SIG-M5 (cell line): ENCODE measurements around the gene NTSR1.

Experiments
- DNase-seq: peaks from one replicate; lab custom pipeline; 2025; lab: John Stamatoyannopoulos, UW

The NTSR1 gene

DNA sequence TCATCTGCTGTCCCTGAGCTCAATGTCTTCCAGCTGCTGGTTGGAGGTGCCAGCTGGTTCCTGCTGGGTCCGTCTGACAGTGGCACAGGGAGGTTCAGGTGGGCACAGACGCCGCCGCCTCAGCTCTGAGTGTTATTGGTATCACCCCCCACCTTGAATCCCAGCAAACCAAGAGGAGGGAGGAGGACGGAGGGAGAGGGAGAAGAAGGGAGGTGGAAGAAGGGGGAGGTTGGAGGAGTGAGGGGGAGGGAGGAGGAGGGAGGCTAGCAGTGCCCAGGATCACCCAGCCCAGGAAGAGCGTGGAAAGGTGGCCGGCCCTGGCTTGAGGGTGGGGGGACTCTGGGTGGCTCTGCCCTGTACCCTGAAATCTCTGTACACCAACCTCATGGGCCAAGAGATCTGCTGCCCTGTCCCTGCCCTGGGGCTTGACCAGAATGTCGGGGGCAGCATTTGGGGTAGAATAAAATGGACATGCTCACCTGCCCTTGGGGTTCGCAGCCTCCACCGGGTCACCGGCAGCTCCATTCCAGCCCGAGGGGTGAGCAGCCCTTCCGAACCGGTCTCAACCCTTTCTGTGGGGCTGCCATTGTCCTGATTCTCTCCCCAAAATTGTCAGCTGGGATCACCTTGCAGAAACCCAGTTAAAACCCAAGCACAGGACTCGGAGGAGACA lies 17.1 kb downstream of the NTSR1 start:
- DNase-seq, result no peak

DNA sequence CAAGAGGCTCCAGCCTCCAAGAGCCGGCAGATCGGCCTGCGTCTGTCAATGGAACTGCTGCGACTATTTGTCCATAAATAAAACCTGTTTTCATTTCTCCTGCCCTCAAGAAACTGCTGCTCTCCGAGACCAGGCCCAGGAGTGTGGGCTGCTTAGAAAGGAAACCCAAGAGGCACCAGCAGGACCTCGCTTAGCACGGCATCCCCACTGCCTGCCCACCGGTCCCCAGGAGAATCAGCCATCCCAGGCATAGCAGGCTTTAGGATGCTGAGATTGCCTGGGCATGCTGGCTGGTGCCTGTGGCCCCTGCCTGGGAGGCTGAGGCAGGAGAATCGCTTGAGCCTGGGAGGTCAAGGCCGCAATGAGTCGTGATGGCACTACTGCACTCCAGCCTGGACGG lies 17.6 kb downstream of the NTSR1 start:
- no peak for DNase-seq

DNA sequence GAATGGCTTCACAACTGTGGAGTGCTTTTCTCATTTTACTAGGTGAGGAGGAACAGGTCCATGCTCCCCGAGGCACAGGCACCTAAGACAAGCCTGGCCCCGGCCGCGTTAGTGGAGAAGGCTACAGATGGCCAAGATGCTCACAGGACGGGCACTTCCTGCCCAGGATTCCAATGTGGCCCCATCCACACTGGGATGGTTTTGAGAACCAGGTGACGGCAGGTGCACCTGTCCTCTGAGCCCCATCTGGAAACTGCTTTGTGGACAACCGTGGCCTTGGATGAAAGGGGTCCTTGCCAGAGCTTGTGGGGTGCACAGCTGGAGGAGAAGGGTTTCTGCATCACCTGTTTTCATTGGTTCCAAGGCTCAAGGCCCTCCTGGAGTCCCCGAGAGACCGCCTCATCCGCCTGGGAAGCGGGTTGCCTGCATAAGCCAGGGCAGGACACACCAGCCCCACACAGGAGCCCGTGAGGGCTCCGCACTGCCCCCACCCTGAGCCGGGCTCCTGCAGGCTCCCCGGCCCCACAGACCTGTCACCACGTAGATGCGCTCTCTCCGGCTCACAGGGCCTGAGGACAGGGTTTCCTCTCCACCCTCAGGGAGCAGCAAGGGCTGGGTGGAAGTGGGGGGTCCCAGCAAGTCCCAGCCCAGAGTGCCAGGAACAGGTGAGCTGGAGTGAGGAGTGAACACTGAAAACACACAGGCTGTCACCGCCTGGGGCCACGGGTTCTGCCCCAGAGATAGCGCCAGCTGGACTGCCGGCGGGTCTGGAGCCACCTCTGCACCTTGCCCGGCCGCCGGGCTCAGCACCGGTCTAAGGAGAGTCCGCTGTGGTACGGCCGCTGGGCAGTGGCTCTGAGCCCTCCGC lies 18.3 kb downstream of the NTSR1 start:
- DNase-seq, result no peak

DNA sequence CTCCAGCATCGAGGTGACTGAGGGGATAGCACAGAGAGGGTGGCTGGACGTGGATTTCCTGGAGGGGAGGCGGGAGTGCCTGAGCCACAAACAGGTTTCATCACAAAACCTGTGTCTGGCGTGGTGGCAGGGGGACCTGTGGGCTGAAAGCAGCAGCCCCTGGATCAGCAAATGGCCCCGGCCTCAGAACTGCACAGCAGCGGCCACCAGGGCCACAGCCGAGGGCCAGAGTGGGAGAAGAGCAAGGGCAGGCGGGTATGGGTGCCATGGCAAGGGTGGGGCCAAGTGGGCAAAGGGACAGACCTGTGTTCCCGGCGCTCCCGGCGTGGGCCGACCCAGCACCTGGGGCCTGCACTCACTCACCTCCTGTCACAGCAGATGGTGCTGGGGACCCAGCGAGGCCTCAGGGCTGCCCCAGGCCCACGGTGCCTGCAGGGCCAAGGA lies 19.0 kb downstream of the NTSR1 start:
- DNase-seq, result no peak

DNA sequence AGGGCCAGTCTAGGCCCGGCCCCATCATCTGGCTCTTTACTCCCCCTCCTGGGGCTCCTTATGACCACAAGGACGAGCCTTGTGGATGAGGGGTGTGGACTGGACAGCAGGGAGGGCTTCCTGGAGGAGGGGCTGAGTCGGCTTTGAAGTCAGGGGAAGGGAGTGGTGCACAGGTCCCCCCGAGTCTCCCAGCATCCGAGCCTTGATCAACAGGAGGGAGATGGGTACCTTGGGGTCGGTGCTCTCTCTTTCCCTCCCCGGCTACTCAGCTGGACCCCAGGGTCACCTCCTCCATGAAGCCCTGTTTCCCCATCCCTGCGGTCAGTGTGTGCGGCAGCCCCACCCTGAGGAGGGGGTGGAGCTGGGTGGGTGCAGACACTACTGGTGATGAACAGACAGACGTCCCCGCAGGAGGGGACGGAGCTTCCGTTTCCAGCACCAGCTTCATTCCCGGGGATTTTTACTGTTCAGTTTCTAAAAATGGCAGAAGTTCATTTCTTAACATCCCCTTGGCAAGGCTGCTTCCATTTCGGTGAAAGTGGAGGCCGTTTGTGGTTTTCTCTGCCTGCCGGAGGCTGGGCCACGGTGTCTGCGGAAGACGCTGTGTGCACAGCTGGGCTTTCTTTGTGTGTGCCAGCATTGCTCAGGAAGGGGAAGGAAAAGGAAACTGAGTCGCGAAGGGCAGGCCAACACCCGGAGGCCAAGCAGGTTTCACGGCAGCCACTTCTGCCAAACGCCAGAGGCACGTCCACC lies 19.6 kb downstream of the NTSR1 start:
- peak; percentile 77 for DNase-seq

DNA sequence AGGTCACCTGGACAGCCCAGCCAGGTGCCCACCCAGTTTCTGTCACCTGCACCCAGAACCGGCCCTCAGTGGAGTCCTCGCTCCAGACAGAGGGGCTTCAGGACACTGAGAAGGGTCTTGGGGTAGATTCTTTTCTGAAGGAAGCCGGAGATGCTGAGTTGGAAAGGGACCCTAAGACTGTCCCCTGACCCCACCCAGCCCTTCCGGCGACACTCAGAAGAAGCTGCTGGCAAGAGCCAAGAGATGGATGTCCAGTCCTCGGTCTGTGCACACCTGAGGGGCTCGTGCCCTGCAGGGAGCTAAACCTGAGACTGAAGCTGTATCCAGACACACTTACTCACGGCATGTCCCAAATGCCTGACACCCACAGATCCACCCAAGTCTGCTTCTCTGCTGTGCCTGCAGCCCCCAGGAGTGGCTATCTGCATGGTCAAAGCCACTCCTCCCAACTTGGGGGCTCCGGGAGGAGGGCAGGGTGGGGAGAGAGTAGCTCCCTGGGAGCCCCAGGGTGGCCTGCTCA lies 20.2 kb downstream of the NTSR1 start:
- no peak for DNase-seq

DNA sequence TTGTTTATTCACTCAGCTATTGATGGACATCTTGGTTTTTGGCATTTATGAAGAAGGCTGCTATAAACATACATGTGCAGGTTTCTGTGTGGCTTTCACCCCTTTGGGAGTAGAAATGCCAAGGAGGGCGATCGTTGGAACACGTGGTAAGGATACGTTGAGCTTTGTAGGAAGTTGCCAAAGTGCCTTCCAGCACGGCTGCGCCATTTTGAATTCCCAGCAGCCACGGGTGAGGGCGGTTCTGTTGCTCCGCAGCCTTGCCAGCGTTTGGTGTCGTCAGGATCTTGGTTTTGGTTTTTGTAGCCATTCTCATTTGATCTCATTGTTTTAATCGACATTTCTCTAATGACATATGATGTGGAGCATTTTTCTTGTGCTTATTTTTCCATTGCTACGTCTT lies 21.8 kb downstream of the NTSR1 start:
- no peak for DNase-seq

DNA sequence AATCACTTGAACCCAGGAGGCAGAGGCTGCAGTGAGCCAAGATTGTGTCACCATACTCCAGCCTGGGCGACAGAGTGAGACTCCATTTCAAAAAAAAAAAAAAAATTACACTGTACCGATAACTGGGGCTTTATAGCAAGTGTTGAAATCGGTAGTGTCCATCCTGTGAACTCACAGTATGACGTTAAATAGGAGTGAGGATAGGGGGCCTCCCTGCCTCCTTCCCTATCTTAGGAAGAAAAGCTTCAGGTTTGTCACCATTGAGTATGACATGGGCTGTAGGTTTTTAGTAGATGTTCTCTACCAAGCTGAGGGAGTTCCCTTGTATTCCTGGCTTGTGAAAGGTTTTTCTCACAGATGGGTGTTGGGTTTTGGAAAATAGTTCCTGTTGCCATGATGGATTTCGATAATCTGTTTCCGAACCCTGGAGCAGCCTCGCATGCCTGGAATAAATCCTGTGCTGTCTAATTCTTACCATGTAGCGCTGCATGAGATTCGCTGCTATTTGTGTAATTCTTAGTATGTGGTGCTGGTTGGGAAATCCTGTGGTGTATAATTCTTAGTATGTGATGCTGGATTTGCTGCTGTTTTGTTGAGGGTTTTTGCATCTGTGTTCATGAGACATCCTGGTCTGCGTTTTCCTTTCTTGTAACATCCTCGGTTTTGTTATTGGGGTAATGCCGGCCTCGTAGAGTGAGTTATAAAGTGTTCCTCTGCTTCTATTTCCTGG lies 23.6 kb downstream of the NTSR1 start:
- DNase-seq, result peak; percentile 55

DNA sequence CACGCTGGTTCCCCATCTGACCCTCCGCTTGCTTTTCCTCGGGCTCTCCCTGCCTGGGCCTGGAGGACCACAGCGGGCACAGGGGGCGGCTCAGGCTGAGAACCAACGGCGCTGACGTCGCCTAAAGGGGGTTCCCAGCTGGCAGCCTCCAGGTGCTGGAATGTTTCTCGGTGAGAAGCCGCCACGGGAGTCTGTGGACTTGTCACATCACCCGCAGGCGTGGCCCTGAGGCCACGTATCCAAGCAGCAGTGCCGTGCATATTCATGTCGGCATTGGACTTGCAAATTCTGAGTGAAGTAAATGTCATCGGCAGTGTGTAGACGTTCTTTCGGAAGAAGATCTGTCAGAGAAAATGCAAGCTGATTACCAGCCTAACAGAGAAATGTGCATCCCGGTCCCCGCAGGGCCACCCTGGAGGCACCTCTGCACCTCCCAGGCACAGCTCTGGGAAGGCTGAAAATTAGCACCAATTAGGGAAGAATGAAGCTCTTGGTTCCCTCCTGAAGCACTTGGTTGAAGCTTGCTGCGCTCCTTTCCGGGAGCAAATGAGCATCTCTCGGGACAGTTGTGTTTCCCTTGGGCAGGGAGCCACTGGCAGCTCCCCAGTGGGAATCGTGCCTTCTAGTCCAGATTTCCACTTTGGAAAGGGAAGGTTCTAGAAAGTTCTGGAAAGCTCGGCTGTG lies 24.3 kb downstream of the NTSR1 start:
- no peak for DNase-seq

DNA sequence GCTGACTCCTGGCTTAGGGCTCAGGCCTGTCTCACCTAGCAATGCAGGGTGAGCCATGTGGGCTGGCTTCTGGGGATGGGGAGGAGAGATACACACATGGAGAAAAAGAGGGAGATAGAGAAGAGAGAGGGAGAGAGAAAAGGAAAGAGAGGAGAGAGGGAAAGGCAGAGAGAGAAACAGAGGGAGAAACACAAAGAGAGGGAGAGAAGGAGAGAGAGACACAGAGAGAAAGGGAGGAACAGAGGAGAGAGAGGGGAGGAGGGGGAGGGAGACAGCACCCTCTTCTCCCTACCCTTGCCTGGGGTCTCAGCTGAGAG lies 24.8 kb downstream of the NTSR1 start:
- no peak for DNase-seq

DNA sequence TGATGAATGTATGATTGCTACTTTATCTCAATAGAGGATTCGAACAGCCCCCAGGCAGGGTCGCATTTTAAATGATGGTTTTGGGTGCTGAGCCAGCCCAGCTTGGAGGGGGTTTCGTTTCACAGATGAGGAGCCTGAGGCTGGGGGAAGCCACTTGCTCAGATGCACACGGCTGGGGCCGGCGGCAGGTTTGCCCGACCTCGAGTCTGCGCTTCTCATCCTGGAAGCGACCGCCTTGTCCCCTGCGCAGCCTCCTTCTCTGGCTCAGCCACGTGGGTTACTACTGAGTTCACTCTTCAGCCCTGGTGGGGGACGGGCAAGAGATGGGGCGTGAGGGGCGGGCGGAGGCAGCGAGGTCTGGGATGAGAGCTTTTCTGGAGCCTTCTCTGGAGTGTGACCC lies 25.3 kb downstream of the NTSR1 start:
- DNase-seq, result no peak

DNA sequence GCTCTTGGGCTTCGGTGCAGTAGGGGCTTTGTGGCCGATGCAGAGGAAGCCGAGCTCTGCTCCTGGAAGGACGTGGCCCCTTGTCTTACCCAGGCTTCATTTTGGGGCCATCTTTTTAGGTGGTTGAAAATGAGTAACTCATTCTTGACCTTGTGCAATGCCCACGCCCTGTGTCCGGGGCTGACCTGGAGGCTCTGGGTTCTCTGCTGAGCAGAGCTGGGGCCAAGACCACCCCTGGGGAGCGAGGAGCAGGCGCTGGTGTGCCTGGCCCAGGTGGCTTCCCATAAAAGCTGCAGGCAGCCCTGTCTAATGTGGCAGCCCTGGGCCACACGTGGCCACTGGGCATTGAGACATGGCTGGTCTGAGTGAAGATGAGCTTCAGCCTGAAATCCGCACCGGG lies 25.7 kb downstream of the NTSR1 start:
- no peak for DNase-seq

DNA sequence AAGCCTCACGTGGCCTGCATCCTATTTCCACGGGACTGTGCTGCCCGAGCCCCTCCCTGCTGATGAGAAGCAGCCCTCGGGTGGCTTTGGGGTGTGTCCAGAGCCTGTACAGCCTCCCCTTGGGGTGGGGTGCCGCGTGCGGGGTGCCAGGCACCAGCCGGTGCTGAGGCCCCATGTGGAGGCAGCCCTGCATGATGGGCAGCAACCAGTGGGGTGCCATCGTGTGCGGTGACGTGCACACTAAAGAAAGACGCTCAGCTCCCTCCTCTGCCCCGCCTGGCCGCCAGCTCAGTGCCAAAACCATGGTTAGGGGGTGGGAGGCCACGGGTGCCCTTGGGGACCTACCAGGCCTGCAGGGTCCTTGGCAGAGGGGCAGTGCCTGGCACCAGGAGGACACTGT lies 26.2 kb downstream of the NTSR1 start:
- DNase-seq, result peak; percentile 10

DNA sequence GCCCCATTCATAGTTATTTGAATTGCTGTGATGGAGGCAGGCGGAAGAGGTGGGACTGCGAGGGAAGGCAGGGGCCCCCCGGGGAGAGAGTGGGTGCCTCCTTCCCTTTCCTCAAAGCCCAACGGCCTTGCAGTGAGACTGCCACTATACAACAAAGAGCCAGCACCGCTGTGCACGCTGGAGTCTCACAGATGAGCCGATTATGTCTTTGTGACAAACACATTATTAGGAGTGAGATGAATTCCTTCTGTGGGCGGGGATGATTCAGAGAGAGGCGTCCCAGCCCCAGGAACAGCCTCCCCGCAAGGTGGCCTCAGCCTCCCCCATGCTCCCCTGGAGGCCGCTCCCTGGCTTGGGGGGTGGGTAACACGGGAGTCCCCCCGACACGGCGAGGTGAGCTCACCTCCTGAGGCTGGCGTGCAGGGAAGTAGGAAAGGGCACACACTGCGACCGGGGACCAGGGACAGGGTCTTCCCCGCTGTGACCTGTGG lies 26.7 kb downstream of the NTSR1 start:
- DNase-seq, result peak; percentile 50

DNA sequence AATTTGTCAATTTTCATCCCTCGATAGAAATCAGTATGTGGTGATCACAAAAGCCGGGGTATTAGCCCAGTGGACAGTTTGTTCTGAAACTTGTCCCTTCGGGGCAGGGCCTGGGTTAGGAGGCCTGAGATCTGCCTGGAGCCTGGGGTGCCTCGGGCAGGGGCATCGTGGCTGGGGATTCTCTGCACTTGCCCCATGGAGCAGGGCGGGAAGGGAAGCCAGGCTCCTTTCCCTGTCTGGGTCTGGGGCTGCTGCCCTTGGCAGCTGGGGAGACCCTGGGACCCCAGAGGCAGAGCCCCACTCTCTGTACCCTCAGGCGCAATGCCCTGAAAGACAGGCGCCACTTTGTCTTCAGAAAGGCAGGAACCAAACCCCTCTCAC lies 27.4 kb downstream of the NTSR1 start:
- no peak for DNase-seq

DNA sequence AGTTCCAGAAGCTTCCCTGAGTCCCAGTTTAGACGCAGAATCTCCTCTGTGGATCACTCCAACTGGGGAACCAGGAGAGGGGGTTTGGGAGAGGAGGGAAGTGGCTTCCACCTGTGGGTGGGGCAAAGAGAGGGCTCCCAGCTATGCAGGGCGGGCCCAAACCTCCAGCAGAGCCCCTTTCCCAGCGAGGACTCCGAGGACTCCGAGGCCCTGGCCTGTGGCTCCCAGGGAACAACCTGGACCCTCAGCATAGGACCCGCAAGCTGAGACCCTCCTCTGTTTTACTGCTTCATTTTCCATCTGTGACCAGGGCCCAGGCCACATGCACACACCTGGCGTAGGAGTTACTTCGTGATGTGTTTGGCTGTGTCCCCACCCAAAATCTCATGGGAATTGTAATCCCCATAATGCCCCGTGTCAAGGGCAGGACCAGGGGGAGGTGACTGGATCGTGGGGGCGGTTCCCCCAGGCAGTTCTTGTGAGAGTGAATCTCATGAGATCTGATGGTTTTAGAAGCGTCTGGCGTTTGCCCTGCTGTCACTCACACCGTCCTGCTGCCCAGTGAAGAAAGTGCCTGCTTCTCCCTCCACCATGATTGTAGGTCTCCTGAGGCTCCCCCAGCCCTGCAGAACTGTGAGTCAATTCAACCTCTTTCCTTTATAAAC lies 27.9 kb downstream of the NTSR1 start:
- no peak for DNase-seq

DNA sequence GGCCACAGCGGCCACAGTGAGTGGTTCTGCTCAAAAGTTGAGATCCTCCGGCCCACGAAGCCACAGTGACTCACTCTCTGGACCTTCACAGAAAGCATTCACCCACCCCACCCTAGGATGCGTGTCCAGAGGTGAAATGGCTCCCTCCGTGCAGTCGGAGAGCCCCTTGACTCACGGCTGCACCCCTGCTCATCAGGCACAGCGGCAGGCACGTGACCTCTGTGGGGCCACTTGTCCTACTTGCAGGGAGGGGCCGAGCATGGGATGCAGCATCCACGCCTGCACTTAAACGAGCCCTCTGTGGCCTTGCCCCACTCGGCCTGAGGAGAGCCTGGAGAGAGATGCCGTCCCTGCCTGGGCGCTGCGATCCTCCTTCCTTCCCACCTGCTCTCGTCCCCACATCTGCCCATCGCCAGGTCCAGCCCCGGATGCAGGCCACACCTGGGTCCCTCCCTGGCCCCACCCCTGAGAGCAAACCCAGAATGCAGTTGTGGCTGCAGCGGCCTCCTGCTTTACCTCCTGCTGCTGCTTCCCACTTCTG lies 28.7 kb downstream of the NTSR1 start:
- DNase-seq, result no peak

DNA sequence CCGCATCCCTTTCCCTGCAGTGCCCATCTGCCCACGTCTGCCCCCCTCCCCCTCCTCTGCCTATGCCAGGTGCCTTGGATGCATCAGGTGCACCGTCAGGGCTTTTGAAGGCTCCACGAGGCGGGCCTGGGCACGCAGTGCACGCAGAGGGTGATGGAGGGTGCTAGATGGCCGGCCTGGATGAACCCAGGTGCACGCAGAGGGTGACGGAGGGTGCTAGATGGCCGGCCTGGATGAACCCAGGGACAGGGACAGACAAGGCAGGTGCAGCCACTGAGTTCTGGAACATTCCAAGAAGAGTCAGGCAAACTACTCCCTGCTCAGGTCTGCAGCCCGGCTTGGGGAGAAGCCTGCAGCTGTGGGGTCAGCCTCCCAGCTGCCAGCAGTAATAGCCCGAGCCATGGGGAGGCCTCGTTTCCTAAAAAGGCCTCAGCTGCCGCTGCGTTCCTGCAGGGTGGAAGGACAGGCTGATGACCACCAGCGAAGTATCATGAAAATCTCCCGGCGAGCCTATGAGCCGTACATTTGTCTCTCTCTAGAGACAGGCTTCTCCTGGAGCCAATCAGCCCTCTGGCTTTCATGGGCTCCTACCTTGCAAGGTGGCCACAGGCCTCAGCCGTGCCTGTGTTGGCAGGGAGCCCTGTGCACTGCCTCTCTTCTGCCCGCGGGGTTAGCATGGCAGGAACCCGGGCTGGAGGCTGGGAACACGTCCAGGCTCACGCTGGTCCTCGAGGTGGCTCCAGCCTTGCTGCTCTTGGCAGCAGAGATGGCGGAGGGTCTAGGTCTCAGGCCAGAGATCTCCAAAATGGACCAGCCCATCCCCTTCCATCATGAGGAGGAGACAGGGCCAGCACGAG lies 29.6 kb downstream of the NTSR1 start:
- DNase-seq, result no peak

DNA sequence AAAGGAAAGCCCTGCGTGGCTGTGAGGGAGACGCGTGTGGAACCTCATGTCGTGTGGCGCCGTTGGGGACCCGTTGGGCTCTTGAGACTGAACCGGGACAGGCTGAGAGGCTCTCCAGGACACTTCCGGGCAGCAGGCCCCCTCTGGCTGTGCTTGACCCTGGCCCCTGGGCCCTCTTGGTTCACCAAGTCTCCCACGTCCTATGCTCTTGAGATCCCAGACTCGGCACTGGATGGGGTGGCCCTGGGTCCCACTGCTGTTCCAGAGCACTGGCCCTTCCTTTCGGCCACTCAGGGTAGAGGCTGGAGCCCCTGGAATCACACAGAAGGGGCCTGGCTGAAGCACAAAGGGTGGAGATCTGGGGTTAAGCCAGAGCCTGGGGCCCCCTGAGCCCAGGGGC lies 30.4 kb downstream of the NTSR1 start:
- no peak for DNase-seq
